Hepatocyte (in vitro differentiated cells): ENCODE data around the gene BBLN. TPM values are rescaled to one million over a fixed set of nuclear protein-coding genes. Genes with fewer than 3 reads are reported as not detected.

Experiments
- DNase-seq: peaks from one replicate; pipeline ENCODE4 v3.0.0-alpha.2; 2016; ENCODE audit warnings: low spot score
- H2AFZ ChIP-seq: fragments of 200-600 bp; sonication (generic); 2 replicates; pipeline ENCODE4 v1.6.0; 2016; ENCODE audit warnings: antibody characterized with exemption, mild to moderate bottlenecking
- H3K27ac ChIP-seq: fragments of 200-600 bp; sonication (generic); 2 replicates; pipeline ENCODE4 v1.5.1; 2016; ENCODE audit warnings: mild to moderate bottlenecking
- H3K27me3 ChIP-seq: fragments of 200-600 bp; sonication (generic); 2 replicates; pipeline ENCODE4 v1.6.1; 2016
- H3K36me3 ChIP-seq: fragments of 200-600 bp; sonication (generic); replicated peaks from 2 replicates; pipeline ENCODE4 v1.5.1; 2016; ENCODE audit warnings: low read depth; ENCODE audit not compliant: insufficient read depth
- H3K4me1 ChIP-seq: fragments of 200-600 bp; sonication (generic); 2 replicates; pipeline ENCODE4 v1.5.1; 2016; ENCODE audit warnings: mild to moderate bottlenecking, moderate library complexity; ENCODE audit not compliant: insufficient read depth
- H3K4me2 ChIP-seq: fragments of 200-600 bp; sonication (generic); 2 replicates; pipeline ENCODE4 v1.6.0; 2016
- H3K4me3 ChIP-seq: fragments of 200-600 bp; sonication (generic); 2 replicates; pipeline ENCODE4 v1.5.1; 2016; ENCODE audit warnings: mild to moderate bottlenecking
- H3K79me2 ChIP-seq: fragments of 200-600 bp; sonication (generic); 2 replicates; pipeline ENCODE4 v1.6.0; 2017; ENCODE audit warnings: mild to moderate bottlenecking
- H3K9me2 ChIP-seq: fragments of 200-600 bp; sonication (generic); replicated peaks from 2 replicates; pipeline ENCODE4 v1.6.0; 2017; ENCODE audit warnings: mild to moderate bottlenecking; ENCODE audit not compliant: insufficient read depth
- H3K9me3 ChIP-seq: fragments of 200-600 bp; sonication (generic); 2 replicates; pipeline ENCODE4 v1.5.1; 2016; ENCODE audit warnings: low read depth, mild to moderate bottlenecking
- H4K20me1 ChIP-seq: fragments of 200-600 bp; sonication (generic); 2 replicates; pipeline ENCODE4 v1.6.0; 2016; ENCODE audit warnings: mild to moderate bottlenecking; ENCODE audit not compliant: insufficient read depth, poor library complexity, severe bottlenecking
- CTCF ChIP-seq: fragments of 200-600 bp; sonication (generic); IDR thresholded peaks from 2 replicates; pipeline ENCODE4 v1.5.1; 2016; ENCODE audit warnings: antibody characterized with exemption, mild to moderate bottlenecking; ENCODE audit not compliant: poor library complexity
- EZH2 ChIP-seq: fragments of 200-600 bp; sonication (generic); IDR thresholded peaks from 2 replicates; pipeline ENCODE4 v1.6.1; 2016; ENCODE audit warnings: antibody characterized with exemption, mild to moderate bottlenecking, borderline replicate concordance
- EZH2phosphoT487 ChIP-seq: fragments of 200-600 bp; sonication (generic); IDR thresholded peaks from one replicate; pipeline ENCODE4 v1.6.1; 2018; ENCODE audit warnings: antibody characterized with exemption, mild to moderate bottlenecking, low read depth, moderate library complexity; ENCODE audit not compliant: unreplicated experiment, severe bottlenecking
- WGBS: methylation state at CpG from one replicate; pipeline ENCODE4 v1.1.6; 2016; ENCODE audit warnings: low lambda C conversion rate; ENCODE audit errors: missing lambda C conversion rate; 5-methylcytosine and 5-hydroxymethylcytosine counted together
- polyA plus RNA-seq: library from polyadenylated mRNA; unstranded; fragments of >200 nt; fragmentation: Nextera tagmentation; extraction: Ambion mirVana; gene quantifications from 2 replicates; pipeline ENCODE4 v1.2.1, GENCODE V29; 2016
- total RNA-seq: library from RNA; depleted of rRNA; stranded (reverse); fragments of >200 nt; gene quantifications from 2 replicates; pipeline ENCODE4 v1.2.3, GENCODE V29; 2014

BBLN gene
- total and polyA plus RNA-seq, 2 experiments from 2014 or later = 92.6 to 102 TPM

GRCh38 chr9:128115187-128116103 is 44.6 kb upstream of the BBLN start:
- peak; percentile 94 for DNase-seq
- no peaks in the 10 kb centered on the region for H3K36me3 ChIP-seq
- no peaks in the 10 kb centered on the region for H3K9me2 ChIP-seq
- peaks cover 19% of the 10 kb centered on the region for H3K79me2 ChIP-seq
- H2AFZ ChIP-seq = no peak overlapping the region
- 69% methylated on average over 26 of the region's 26 CpGs for WGBS
- H3K27ac ChIP-seq = peak overlapping the region; percentile 100
- H4K20me1 ChIP-seq = no peaks in the 10 kb centered on the region
- H3K9me3 ChIP-seq = no peaks in the 10 kb centered on the region
- no peak overlapping the region for H3K4me3 ChIP-seq
- TF ChIP-seq EZH2 (no peak), EZH2phosphoT487 (no peak), CTCF (no peak)
- peak overlapping the region; percentile 57 for H3K4me2 ChIP-seq
- H3K27me3 ChIP-seq = no peaks in the 10 kb centered on the region
- H3K4me1 ChIP-seq = peaks cover 18% of the 10 kb centered on the region

GRCh38 chr9:128116104-128117083 is 43.7 kb upstream of the BBLN start:
- DNase-seq = no peak
- peaks cover 19% of the 10 kb centered on the region for H3K79me2 ChIP-seq
- H3K27ac ChIP-seq = peak overlapping the region; percentile 86

More at GRCh38 chr9:128116104-128117083, 43.7 kb upstream of the BBLN start:
- no peak overlapping the region for H3K4me3 ChIP-seq
- 86% methylated on average over 16 of the region's 16 CpGs for WGBS
- H3K4me1 ChIP-seq = peaks cover 18% of the 10 kb centered on the region
- H3K9me2 ChIP-seq = no peaks in the 10 kb centered on the region
- H3K4me2 ChIP-seq = no peak overlapping the region
- TF ChIP-seq EZH2phosphoT487 (no peak), EZH2 (no peak), CTCF (no peak)
- no peaks in the 10 kb centered on the region for H3K27me3 ChIP-seq
- H4K20me1 ChIP-seq = no peaks in the 10 kb centered on the region
- no peak overlapping the region for H2AFZ ChIP-seq
- H3K9me3 ChIP-seq = no peaks in the 10 kb centered on the region
- H3K36me3 ChIP-seq = no peaks in the 10 kb centered on the region
